Body of pancreas (tissue), 4 donors: ENCODE measurements around the gene PSMD1.

Experiments used
- CTCF ChIP-seq, 7 experiments: fragments of 450-650 bp in 4 of 7; fragments of 200-600 bp in 3 of 7; sonication (generic) in 3 of 7; IDR thresholded peaks; one replicate each; pipeline ENCODE4 v1.5.1; 2016 to 2019; ENCODE audit warnings: antibody characterized with exemption in 7 of 7
- POLR2A ChIP-seq, 3 donors: fragments of 450-650 bp; IDR thresholded peaks; one replicate each; pipeline ENCODE4 v1.6.1; 2016; ENCODE audit warnings: antibody characterized with exemption in 3 of 3, mild to moderate bottlenecking in 2 of 3

- TF ChIP-seq CTCF (IDR thresholded peaks at IDR 0.05) (peak; percentile 37 to 80 (median 77)), POLR2A (IDR thresholded peaks at IDR 0.05) (no peak)
Measured at GRCh38 chr2:231104115-231104713, 47.5 kb downstream of the PSMD1 start.
